ENCODE measurements around the gene LCP2. TPM values are rescaled to one million over a fixed set of nuclear protein-coding genes. Genes with fewer than 3 reads are reported as not detected.
"Not testable (repeated sequence)": the region's sequence is repeated elsewhere in the genome, so short reads cannot be mapped to it uniquely, and the experiment has no call there.

Gene LCP2
- total RNA-seq, 1 donor from 2014 or later: 38.4 TPM

DNA sequence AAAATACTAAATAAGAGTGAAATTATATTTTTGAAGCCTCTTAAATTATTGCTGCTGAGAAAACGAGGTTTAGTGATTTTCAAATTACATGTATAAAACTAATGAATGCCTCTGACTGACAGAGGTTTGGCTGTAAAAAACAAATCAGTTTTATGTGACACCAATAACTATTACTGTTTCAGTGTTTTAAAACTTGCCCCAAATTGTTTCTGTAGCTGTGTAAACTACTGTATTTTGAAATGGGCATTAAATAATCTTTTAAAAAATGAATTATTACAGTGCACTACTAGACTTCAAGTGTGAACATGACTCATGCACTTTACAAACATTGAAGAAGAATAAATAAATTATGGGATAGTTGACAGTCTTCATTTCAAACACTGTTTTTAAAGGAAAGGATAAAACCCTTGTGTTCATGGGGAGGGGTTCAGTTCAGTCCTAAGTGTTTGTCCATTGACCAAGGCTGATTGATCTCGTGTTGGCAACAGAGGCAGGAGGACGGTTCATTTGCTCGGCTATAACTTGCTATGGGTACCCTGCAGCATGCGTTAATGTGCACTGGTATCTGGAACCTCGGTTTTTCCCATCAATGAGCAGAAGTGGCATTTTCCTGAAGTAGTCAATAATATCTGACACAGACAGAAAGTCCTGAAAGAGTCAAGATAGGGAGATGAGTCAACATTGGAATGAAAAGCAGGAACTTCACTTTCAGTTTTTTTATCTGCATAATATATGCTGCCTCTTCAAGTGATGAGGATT, 49.2 kb downstream of the LCP2 start:
- DNase-seq (ENCODE audit: low spot score): no peak

DNA sequence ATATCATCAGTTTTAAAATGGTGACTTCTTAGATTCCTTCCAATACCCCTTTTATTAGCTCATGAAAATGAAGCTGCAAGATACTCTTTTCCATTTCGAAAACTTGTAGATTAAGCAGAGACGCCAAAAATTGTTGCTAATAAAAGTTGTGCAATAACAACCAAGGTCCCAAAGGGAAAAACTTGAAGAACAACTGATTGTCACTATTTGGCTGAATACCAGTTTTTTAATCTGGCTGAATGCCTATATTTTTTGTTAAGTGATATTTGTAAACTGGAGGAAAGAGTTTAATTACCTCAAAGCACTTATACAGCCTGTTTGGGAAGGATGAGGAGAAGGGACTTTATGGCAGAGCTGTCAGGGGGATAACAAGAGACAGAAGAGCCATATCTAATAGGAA, 50.2 kb downstream of the LCP2 start:
- DNase-seq (ENCODE audit: low spot score): no peak

DNA sequence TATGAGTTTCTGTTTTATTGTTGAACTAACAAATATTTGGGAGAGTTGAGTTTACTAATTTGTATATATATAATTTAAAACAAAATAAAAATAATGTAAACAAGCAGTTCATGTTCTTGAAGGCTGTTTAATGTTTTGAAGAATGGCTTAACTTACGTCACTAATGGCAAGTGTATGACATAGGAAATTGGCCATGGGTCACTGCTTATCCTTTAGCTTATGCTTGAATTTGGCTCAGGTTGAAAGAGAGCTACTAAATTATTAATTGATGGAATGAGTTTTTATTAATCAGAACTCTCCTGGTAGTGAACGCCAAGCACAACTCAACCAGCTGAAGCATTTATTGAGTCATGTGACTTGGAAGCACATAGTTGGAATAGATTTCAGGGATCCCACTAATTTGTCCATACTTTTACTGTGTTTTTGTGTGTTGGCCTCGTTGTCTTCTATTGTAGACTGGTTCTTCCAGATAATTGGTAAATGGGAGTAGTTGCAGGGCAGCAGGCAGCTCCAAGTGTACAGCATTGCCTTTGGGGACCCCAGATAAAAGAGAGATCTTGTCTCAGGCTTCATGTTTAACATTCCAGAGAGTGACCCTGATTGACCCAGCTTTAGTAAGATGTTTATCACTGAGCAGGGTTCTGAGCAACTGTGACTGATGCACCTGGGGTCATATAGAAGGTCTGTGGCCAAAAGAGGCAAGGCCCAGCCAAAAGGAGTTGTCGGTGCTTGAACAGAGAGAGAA, 51.3 kb downstream of the LCP2 start:
- DNase-seq (ENCODE audit: low spot score): no peak

DNA sequence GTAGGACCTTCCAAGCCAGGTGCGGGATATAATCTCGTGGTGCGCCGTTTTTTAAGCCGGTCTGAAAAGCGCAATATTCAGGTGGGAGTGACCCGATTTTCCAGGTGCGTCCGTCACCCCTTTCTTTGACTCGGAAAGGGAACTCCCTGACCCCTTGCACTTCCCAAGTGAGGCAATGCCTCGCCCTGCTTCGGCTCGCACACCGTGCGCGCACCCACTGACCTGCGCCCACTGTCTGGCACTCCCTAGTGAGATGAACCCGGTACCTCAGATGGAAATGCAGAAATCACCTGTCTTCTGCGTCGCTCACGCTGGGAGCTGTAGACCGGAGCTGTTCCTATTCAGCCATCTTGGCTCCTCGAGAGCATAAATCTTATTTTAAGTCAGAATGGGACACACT, 52.1 kb downstream of the LCP2 start:
- DNase-seq (ENCODE audit: low spot score): not testable (repeated sequence)

DNA sequence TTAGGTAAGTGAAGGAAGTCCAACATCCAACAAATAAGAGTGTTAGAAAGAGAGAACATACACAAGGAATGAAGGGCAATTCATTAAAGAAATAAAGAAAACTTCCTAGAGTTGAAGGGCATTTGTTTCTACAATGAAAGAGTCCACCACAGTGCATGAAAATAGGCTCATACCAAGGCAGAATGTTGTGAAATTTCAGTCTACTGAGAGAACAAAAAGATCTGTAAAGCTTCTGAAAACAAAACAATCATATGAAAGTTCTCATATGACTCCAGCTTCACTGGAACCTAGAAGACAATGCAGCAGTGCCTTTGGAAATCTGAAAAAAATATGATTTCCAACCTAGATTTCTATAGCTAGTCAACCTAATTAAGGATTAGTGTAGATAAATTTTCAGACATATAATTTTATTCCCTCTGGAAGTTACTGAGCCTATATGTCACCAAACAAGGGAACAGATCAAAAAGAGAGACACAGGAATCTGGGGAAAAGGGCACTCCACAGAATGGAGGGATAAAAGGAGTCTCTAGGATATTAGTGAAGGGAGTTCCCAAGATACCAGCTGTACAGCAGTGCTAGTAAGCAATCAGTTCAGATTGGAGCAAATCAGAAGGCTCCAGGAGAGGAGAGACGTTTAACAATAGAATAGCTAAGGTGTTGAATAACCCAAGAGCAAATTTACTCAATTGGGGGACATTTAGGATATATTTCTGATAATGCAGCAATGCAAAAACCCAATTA, 59.0 kb downstream of the LCP2 start:
- DNase-seq (ENCODE audit: low spot score): no peak

DNA sequence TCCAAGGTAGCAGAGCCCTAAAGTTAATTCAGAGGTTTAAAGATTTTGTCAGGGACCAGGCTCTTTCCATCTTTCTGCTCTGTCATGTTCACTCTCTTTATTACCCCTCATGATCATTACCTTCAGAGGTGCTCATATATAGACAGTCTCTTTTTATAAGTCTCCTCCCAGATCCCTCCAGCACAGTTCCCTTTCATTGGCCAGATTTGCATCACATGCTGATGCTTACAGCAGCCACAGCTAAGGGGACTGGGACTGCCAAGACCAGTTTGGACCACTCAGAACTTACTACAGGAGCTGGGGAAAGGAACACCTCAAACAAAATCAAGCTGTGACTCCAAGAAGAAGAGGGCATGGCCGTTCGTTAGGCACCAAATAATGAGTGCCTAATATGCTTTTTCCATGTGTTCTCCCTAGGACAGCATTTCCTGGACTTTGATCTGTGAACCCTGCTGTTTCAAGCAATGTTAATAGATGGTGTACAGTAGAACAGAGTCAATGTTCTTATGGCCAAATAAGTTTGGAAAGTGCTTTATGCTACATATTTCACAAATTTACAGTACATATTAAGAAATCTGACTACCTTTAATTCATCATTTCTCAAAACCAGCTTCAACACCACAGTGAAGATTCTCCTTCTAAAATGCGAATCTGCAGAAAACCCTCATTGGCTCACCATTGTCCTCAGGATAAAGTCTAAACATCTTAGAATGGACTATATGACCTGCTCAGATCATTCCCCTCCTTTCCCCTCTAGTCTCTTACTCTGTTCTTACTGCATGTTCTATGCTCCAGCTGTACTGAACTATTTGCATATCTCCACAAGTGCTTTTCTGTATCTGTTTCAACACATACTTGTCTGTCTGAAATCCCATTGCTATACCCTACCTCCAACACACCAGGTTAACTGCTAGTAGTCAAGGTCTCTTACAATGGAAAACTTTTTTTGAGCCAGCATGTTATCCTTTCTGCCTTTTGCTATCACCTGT, 61.4 kb downstream of the LCP2 start:
- DNase-seq (ENCODE audit: low spot score): no peak

DNA sequence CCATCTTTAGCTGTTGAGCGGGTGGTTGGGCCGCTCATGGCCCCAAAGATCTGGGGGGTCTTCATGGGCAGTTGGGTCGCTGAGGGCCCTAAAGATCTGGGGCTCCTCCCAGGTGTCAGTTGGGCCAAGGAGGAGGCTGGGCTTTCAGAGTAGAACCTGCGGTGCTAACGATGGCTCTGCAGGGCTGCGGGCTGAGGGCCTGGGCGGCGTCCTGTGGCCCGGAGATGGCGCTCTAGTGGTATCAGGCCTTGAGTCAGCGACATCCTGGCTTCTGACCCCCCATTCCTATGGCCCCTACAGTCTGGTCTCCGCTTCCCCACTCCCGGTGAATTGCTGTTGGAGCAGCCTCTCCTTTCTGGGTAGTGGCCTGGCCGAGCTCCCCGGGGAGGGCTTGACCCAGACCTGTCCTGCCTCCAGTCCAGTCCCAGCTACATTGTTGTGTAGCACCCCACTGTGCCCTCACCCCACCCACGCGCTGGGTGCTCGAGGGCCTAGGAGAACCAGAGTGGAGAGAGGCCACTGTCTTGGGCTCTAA, 64.2 kb downstream of the LCP2 start:
- DNase-seq (ENCODE audit: low spot score): no peak

DNA sequence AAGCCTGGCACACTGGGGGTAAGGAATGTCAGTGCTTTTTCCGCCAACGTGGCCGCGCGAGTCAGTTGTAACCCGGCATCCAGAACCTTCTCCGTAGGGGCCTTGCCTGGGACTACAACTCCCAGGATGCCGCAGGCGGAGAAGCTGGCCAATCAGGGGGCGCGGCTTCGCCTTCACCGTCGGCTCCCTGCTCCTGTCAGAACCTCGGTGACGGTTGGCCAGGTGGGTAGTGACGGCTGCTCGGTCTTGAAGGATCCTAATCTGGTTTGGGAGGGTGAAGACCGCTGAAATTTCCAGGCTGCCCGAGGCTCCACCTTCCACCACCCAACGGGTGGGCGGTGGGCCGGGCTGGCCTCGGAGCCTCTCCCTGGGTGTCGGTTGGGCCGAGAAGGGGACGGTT, 64.8 kb downstream of the LCP2 start, which contains the start of gene C5orf58:
Gene C5orf58 (plus strand): TSS at position 200 of the 400 bp plus-strand sequence. CDS start 1,992 bp downstream, outside the sequence.
- no peak for DNase-seq (ENCODE audit: low spot score)

DNA sequence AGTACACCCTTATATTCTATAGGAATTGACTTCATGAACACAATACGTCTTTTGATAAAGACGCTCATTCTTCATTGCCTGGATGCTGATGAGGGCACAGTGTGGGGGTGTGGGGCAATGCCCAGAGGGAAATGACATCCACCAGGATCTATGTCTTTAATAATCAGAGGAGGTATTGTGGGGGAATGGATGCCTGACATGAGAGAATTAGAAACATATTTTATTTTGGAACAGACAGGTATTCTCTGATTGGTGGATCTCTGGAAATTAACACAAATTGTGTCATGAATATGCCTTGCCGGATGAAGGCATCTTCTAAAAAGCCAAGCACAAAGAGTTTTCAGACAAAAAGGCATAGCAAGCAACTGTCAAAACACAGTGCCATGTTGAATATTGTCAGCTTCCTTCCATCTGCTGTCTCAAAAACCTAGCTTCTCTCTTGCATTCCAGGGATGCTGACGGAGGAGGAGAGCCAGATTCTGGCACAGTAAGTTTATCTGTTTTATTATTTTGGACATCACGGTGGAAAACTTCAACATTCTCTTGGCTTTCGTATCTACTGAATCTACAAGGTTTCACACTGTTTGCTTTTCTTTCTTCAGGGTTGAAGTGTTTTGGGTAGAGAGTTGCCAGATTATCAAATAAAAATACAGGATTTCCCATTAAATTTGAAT, 68.7 kb downstream of the LCP2 start:
- no peak for DNase-seq (ENCODE audit: low spot score)

DNA sequence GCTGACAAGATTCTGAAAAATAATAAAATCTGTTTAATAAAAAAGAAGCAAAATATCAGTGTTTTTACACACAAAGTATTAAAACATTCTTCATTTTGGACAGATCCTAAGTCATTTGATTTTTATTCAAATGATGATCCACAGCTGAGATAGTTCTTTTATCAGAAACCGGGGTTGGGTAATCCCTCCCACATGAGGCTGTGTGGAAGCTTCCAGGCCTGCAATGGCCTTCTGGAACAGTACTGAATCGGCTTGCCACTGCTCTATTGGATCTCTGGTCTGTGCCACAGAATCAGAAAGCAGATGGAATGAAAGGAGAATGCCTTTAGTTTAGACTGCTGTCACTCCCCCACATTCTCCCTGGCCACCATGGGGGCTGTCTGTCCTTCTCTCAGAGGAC, 70.9 kb downstream of the LCP2 start:
- DNase-seq (ENCODE audit: low spot score): no peak

DNA sequence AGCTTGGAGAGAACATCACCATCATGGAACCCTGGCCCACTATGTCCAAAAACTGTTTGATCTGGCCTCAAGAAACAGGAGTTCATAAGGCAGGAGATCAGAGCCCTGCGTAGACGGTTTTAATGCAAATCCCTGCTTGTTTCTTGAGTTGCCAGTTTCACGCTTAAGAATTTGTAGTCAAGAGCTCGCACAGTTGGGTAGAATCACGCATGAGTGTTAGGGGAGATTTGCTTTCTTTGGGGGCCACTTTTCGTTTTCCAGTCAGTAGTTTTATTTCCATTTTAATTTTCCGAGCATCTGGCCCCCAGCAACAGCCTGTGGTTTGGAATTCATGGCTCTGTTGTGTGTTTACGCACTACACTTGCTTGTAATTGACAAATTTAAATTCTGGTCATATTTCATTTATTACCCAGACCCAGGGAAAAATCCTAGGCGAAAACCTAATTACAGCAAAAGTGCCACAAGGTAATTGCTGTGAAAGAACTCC, 71.4 kb downstream of the LCP2 start:
- DNase-seq (ENCODE audit: low spot score): no peak

DNA sequence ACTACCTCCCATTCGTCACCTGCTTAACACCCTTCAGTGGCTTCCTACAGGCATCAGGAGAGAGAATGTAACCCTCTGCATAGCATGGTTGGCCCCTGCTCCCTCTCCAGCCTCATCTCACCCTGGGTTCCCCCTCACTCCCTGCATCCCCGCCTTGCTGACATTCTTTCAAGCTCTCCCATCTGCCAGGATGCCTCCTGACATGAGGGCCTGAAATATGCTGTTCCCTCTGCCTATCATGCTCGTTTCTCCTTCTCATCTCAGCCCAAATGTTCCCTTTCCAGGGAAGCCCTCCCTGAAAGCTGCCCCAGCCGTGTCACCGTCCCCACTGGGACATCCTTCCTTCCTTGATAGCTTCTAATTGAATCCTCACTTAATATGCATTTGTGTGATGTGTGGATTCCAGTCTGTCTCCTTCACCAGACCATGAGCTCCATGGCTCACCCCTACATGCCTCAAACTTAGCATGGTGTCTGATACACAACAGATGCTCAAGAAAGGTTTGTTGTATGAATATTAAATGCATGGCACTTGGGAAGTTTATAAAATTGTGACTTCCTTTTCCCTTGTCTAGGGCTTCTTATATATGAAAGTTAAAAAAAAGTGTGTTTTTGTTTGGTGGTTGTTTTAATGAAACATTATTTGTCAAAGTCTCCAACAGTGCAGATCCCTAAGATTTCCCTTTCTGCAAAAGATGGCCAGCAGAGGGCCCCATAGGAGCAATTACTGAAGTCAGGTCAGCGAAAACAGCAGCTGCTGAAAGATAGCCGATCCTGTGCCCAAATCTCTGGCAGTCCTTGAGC, 72.0 kb downstream of the LCP2 start:
- DNase-seq (ENCODE audit: low spot score): peak; percentile 81

DNA sequence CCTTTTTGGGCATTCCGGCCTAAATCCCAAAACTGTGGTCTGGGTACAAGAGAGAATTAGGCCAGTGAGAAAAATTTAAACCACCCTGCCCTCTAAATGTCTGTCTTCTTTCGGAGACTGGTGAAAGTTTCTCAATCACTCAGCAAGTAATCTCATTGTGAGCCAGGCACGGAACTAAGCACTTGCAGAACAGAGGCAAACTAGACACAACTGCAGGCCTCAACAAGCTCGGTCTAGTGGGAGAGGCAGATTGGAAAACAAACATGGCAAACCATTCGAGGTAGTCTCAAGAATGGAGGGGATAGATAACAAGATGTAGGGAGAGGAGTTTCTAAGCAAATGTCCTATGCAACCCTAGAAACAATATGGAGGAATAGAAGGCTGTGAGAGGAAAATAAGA, 73.7 kb downstream of the LCP2 start:
- DNase-seq (ENCODE audit: low spot score): no peak

DNA sequence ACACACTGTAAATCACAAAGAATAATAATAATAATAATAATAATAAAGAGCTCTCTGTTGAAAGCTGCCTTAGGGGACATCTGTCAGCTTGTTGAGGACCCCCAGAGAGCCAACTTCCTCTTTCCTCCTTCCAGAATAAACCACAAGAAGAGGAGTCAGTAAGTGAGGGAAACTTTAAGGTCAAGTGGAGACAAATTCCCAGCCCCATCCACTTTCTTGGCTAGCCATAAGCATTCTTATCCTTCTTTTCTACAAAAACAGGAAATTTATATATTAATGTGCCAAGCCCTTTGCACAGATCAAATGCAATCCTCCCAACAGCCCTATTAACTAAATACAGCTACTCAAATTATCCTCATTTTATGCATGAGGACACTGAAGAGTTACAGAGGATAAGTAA, 74.2 kb downstream of the LCP2 start:
- no peak for DNase-seq (ENCODE audit: low spot score)

DNA sequence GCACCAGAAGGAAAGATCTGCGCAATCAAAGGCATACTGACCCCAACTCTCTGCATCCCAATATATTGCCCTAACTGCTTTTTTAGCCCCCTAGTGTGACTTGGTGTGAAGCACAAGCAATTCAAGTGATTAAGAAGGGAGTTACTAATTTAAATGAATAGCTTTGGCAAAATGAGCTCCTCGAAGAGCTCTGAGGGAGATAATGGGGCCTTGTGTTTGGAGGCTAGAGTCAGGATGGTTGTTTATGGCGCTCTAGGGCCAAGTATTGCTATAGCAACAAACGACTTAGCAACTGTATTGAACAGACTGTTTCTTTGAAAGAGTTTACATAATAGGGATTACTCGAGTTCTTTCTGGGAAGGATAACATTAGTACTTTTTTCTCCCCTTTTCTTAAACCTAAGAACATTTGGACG, 76.2 kb downstream of the LCP2 start:
- no peak for DNase-seq (ENCODE audit: low spot score)

DNA sequence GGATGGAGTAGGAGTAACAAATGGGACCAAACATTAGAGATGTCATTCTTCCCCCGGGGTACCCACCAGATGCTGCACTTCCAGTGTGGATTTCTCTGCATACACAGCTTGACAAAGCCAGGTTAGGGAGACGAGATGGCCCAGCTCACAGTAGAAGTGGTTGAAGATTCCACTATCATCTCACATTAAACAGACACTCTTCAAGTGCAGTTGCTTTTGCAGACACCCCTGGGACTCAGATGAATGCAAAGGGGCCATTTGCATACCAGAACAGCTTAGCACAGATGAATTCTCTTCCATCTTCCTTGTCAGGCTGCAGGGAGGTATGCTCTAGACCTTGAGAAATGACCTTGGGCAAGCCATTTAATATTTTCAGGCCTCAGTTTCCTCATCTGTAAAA, 77.4 kb downstream of the LCP2 start:
- no peak for DNase-seq (ENCODE audit: low spot score)

DNA sequence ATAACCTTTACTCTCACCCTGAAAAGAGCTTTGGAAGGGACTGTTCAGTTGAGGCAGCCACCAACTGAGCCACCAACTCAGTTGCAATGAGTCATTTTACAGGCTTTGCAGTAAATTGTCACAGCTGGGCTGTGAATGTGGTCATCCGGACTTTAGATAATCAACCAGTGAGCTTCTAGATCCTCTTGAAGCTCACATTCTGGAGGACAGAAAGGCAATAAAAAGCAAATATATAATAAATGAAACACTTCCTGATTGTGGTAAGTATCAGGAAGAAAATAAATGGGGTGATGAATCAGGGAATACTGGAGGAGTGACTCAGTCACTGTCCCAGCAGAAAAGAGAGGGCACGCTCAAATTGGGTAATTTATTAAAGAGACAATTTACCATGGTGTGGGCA, 78.0 kb downstream of the LCP2 start:
- DNase-seq (ENCODE audit: low spot score): no peak

DNA sequence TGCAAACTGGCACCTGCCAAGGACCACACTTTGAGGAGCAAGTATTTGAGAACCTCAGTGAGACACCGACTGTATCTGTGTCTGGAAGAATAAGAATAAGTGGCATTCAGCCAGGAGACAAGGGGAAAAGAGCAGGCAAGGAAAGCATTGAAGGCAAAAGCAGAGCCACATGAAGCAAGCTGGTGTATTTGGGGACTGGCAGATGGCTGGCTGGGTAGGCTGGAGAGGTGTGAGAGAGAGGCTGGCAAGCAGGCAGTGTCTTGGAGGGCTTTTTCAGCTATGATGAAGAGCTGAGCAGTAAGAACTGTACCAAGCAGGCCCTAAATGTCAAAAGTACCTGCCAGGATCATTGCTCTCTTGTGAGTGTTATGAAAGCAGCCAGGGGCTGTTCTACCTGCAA, 78.9 kb downstream of the LCP2 start:
- no peak for DNase-seq (ENCODE audit: low spot score)

DNA sequence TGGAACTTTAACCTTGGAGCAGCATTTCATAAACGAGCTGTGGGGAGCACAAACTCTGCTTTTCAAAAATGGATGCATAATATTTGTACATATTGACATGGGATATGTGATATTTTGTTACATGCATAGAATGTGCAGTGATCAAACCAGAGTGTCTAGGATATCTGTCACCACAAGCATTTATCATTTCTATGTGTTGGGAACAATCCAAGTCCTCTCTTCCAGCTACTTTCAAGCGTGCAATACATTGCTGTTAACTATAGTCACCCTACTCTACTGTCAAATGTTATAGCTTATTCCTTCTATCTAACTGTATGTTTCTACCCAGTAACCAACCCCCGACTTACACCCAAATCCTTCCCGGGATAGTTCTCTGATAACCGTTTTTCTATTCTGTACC, 79.7 kb downstream of the LCP2 start:
- no peak for DNase-seq (ENCODE audit: low spot score)

Measured in mucosa of gallbladder (tissue), 1 donor.